LNCAP (cell line): ENCODE results near the gene CTNNA1.

ENCODE experiments used
- CTCF ChIP-seq: fragments of 450-650 bp; IDR thresholded peaks from 2 replicates; pipeline ENCODE4 v1.5.1; 2017; ENCODE audit warnings: mild to moderate bottlenecking

The CTNNA1 gene

DNA sequence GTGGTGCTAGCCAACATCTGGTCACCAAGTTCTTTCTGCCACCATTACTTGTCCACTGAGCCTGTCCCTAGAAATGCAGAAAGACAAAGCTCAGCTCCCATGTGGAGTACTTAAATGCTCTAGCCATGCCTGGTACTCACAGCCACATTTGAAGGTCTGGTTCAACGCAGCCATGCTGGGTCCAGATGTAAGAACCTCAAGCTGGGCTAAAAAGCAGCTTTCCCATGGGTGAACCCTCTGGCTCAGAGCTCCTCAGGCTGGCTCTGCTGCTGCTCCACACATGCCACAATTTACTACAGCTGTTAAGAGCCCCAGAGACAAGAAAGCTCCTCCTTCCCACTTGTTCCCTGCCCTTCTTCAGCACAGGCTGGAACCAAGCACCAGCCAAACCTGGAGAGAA is 219.0 kb downstream of the CTNNA1 start:
- TF ChIP-seq CTCF, result no peak

DNA sequence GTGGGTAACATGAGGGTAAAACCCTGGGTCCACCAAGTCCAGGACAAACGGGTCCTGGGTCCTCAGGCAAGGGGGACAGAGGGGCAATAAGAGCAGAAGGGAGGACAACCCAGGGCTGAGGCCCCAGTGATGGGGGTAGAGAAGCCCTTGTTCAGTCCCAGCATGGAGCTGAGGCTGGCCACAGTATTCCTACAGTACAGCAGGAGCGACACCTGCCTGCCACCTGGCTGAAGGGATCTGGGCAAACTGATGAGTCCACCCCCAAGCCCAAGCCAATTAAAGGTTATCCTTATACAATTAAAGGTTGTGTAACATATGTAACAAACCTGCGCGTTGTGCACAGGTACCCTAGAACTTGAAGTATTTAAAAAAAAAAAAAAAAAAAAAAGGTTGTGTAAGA is 219.6 kb downstream of the CTNNA1 start:
- no peak for TF ChIP-seq CTCF

DNA sequence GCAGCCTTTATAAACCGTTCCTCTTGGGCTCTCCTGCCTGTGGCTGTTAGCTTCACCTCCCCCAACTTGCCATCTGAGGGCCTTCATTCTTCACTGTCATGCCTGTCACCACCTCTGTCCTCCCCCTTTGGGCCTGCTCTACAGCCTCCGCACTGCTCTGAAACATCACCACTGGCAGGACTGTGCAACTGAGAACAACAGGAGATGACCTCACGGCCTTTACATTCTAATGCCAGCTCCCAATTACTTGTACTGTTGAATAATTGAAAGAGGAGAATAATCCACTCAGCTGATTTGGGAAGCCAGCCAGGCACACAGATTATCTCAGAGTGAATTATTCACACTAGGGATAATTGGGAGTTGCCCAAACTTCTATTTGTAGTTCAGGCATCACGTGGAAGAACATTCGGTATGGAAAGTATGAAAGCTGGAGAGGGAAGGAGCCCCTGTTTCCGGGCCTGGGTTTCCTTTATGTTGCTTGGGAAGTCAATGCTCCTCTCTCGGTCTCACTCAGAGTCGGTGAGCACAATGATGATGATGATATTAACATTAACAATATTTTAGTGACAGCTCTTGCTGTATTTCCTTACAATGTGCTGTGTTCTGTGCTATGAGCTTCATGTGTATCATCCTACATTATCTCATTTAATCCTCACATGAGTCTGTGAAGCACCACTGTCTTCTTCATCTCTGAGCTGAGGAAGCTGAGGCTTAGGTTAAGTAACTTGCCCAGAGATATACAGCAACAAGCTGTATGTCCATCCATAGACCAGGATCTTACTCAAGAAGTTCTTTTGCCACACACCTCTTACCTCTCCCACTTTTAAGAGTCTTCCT is 221.2 kb downstream of the CTNNA1 start:
- TF ChIP-seq CTCF, result no peak

GRCh38 chr5:138975098-138975847 is 222.0 kb downstream of the CTNNA1 start:
- TF ChIP-seq CTCF, result no peak

- no peak for TF ChIP-seq CTCF
Measured at GRCh38 chr5:138978080-138978479, 224.9 kb downstream of the CTNNA1 start.

DNA sequence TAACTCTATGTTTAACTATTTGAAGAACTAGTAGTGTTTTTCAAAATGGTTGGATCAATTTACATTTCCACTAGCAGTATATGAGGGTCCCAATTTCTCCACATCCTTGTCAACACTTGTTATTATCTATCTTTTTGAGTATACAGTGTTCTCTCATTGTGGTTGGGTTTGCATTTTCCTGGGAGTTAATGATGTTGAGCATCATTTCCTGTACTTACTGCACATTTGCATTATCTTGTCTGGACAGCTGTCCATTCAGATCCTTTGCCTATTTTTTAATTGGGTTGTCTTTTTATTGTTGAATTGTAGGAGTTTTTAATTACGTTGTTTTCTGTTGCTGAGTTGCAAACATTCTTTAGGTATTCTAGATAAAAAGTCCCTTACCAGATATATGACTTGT is 225.4 kb downstream of the CTNNA1 start:
- TF ChIP-seq CTCF, result no peak

- TF ChIP-seq CTCF, result no peak
Measured at GRCh38 chr5:138979684-138980280, 226.6 kb downstream of the CTNNA1 start.
